Heart left ventricle (tissue), 16 donors: ENCODE measurements around the gene HS6ST1. TPM values are rescaled to one million over a fixed set of nuclear protein-coding genes. Genes with fewer than 3 reads are reported as not detected.
A peak's percentile ranks its signal among the peaks of the same experiment; 100 is the strongest.
"Not testable (repeated sequence)": the region's sequence is repeated elsewhere in the genome, so short reads cannot be mapped to it uniquely, and the experiment has no call there.

Experiments
- ATAC-seq, 4 donors: fragments of 200-7000 bp; cut with Tn5 transposase; one replicate each; pipeline ENCODE4 v1.9.1; 2020 to 2022; ENCODE audit warnings: moderate library complexity in 4 of 4, mild to moderate bottlenecking in 3 of 4, moderate number of reproducible peaks in 1 of 4
- DNase-seq, 5 donors: peaks; one replicate each; pipeline ENCODE4 v3.0.0-alpha.2; 2020
- H3K27ac ChIP-seq, 12 donors: fragments of 200-600 bp; sonication (generic) in 4 of 12; one replicate each; pipeline versions ENCODE4 v1.5.0 to v1.8.0; 2016 to 2022; ENCODE audit warnings: mild to moderate bottlenecking in 2 of 12
- H3K27me3 ChIP-seq, 9 donors: fragments of 200-600 bp; sonication (generic) in 2 of 9; one replicate each; pipeline versions ENCODE4 v1.5.1 to v1.8.0; 2016 to 2022; ENCODE audit warnings: mild to moderate bottlenecking in 3 of 9
- H3K36me3 ChIP-seq, 9 donors: fragments of 200-600 bp; sonication (generic) in 2 of 9; one replicate each; pipeline versions ENCODE4 v1.5.0 to v1.8.0; 2018 to 2022; ENCODE audit warnings: mild to moderate bottlenecking in 2 of 9
- H3K4me1 ChIP-seq, 12 donors: fragments of 200-600 bp; sonication (generic) in 4 of 12; one replicate each; pipeline versions ENCODE4 v1.5.0 to v1.8.0; 2016 to 2022; ENCODE audit warnings: mild to moderate bottlenecking in 3 of 12
- H3K4me3 ChIP-seq, 12 donors: fragments of 200-600 bp; sonication (generic) in 4 of 12; one replicate each; pipeline versions ENCODE4 v1.5.0 to v1.8.0; 2017 to 2022; ENCODE audit warnings: mild to moderate bottlenecking in 9 of 12, moderate library complexity in 4 of 12
- H3K9me3 ChIP-seq, 12 donors: fragments of 200-600 bp; sonication (generic) in 4 of 12; one replicate each; pipeline versions ENCODE4 v1.5.0 to v1.8.0; 2016 to 2022; ENCODE audit warnings: mild to moderate bottlenecking in 1 of 12
- CTCF ChIP-seq, 12 donors: fragments of 200-600 bp; sonication (generic) in 4 of 12; IDR thresholded peaks; one replicate each; pipeline versions ENCODE4 v1.5.0 to v1.8.0; 2018 to 2022; ENCODE audit warnings: antibody characterized with exemption in 12 of 12, mild to moderate bottlenecking in 5 of 12
- POLR2A ChIP-seq, 2 donors: fragments of 450-650 bp; IDR thresholded peaks; one replicate each; pipeline ENCODE4 v1.6.1; 2017; ENCODE audit warnings: antibody characterized with exemption in 2 of 2, mild to moderate bottlenecking in 2 of 2, moderate library complexity in 2 of 2
- WGBS, 4 donors: extraction: QIAGEN DNeasy Blood & Tissue Kit in 2 of 4; methylation state at CpG; one replicate each; pipeline versions ENCODE4 v1.1.5 to v1.1.7; 2013 to 2018; 5-methylcytosine and 5-hydroxymethylcytosine counted together
- intact Hi-C, 10 donors: fragments of 100-400 bp; cut with DNase I; formaldehyde crosslinking; loops; one replicate each; pipeline versions ENCODE4 v1.11.1 to v1.14.2; 2022
- polyA plus RNA-seq, 2 donors: library from polyadenylated mRNA; stranded (reverse); fragments of 200-250 nt; gene quantifications; one replicate each; pipeline ENCODE4 v1.2.3, GENCODE V29; 2013
- total RNA-seq, 9 donors: library from RNA; depleted of rRNA in 2 of 9; stranded (reverse); fragments of >200 nt in 2 of 9; fragmentation: NEBNext Ultra II Directional in 3 of 9; extraction: Animal tissue kit (Norgen Biotek cat#: 25700) in 3 of 9; gene quantifications; one replicate each; pipeline versions ENCODE4 v1.1.0 to v1.2.4, GENCODE V29; 2016 to 2023
- donor health status: ischemic (EF 13 %, LVEDD 7.1; RV severe dilation, severe dysfunction).
- donor health status: healthy with polysubstance abuse.
- donor health status: DM: no; HTN: yes; CAD: no.
- donor health status: DM: no; HTN: no; CAD: no.
- donor health status: ischemic (EF 25% LVEDD 6.9; RV normal size, moderate dysfunction).
- donor health status: ischemic (EF 25% LVEDD 5.7; RV mildly dilated, moderate dysfunction).
- donor health status: healthy.
- donor health status: DM: yes; HTN: yes; CAD: no.
- donor health status: ischemic (EF 35%, LVEDD 5.7; RV mildly dilated, moderate dysfunction).
- donor health status: nonischemic (EF 11% LVEDD 7.7; RV severe dilation, severe dysfunction).
- donor health status: DM: yes; HTN: yes; CAD: no.
- donor health status: PGD.
- donor health status: ischemic (EF 29% LVEDD 5.4; RV normal size, mild dysfunction).
- donor health status: nonischemic (EF 23%, LVEDD 6.1; RV moderate dilation, normal function).

Gene HS6ST1
- total and polyA plus RNA-seq, 11 donors: 15.6 to 87.3 (median 24.9) TPM

- H3K4me1 ChIP-seq: peaks cover 0 to 18% (median 0%) of the 10 kb centered on the region in 12 donors
- ATAC-seq: peak in 1 of 4 donors; percentile 42
Measured at GRCh38 chr2:128270672-128271596, 47.7 kb downstream of the HS6ST1 start.

GRCh38 chr2:128269990-128270671 lies 48.5 kb downstream of the HS6ST1 start:
- TF ChIP-seq POLR2A (IDR thresholded peaks at IDR 0.05) (no peak), CTCF (IDR thresholded peaks at IDR 0.05) (no peak)
- H3K27ac ChIP-seq: no peak overlapping the region
- intact Hi-C loops: no loop called here
- H3K4me1 ChIP-seq: peaks cover 0 to 18% (median 0%) of the 10 kb centered on the region in 12 donors
- H3K9me3 ChIP-seq: peaks cover 0 to 12% (median 0%) of the 10 kb centered on the region in 12 donors
- ATAC-seq (no peak), DNase-seq (peak in 1 of 5 donors; percentile 40)
- H3K27me3 ChIP-seq: no peaks in the 10 kb centered on the region
- H3K4me3 ChIP-seq: no peak overlapping the region
- H3K36me3 ChIP-seq: peaks cover 0 to 15% (median 2%) of the 10 kb centered on the region in 9 donors
- whole genome bisulfite sequencing, 4 donors: 90 to 94% (median 90%) methylated on average over 10 to 16 of the region's 16 CpGs

More at GRCh38 chr2:128270672-128271596, 47.7 kb downstream of the HS6ST1 start:
- no peak overlapping the region for H3K4me3 ChIP-seq
- TF ChIP-seq CTCF (IDR thresholded peaks at IDR 0.05): no peak
- TF ChIP-seq POLR2A (IDR thresholded peaks at IDR 0.05): no peak
- no peaks in the 10 kb centered on the region for H3K27me3 ChIP-seq
- peak in 1 of 5 donors; percentile 15 for DNase-seq
- peaks cover 0 to 22% (median 7%) of the 10 kb centered on the region in 9 donors for H3K36me3 ChIP-seq
- H3K9me3 ChIP-seq: peaks cover 0 to 17% (median 0%) of the 10 kb centered on the region in 12 donors
- intact Hi-C loops: no loop called here
- 93 to 96% (median 94%) methylated on average over 10 to 18 of the region's 18 CpGs for WGBS, 4 donors
- no peak overlapping the region for H3K27ac ChIP-seq

GRCh38 chr2:128269063-128269989 lies 49.3 kb downstream of the HS6ST1 start:
- peaks cover 0 to 7% (median 0%) of the 10 kb centered on the region in 9 donors for H3K36me3 ChIP-seq
- ATAC-seq (no peak), DNase-seq (peak in 2 of 5 donors; percentile 26 to 55)
- H3K27ac ChIP-seq: no peak overlapping the region
- intact Hi-C loops: no loop called here
- no peaks in the 10 kb centered on the region for H3K27me3 ChIP-seq
- peaks cover 0 to 18% (median 0%) of the 10 kb centered on the region in 12 donors for H3K4me1 ChIP-seq
- H3K4me3 ChIP-seq: no peak overlapping the region
- TF ChIP-seq POLR2A (IDR thresholded peaks at IDR 0.05) (no peak), CTCF (IDR thresholded peaks at IDR 0.05) (no peak)
- WGBS, 4 donors: 85 to 95% (median 89%) methylated on average over 19 to 27 of the region's 27 CpGs
- peaks cover 0 to 4% (median 0%) of the 10 kb centered on the region in 12 donors for H3K9me3 ChIP-seq

GRCh38 chr2:128268611-128269010 lies 50.1 kb downstream of the HS6ST1 start:
- ATAC-seq, H3K36me3 ChIP-seq, H3K27ac ChIP-seq, DNase-seq, H3K9me3 ChIP-seq, H3K27me3 ChIP-seq, H3K4me3 ChIP-seq, intact Hi-C loops: not testable (repeated sequence)
- 94 to 96% (median 95%) methylated on average over 12 to 20 of the region's 23 CpGs for WGBS, 4 donors
- peaks cover 0 to 18% (median 0%) of the 10 kb centered on the region in 12 donors for H3K4me1 ChIP-seq

- intact Hi-C loops, DNase-seq, H3K9me3 ChIP-seq, H3K36me3 ChIP-seq, H3K27ac ChIP-seq, H3K4me3 ChIP-seq, H3K27me3 ChIP-seq, ATAC-seq: not testable (repeated sequence)
- peaks cover 0 to 18% (median 0%) of the 10 kb centered on the region in 12 donors for H3K4me1 ChIP-seq
- 96 to 97% (median 96%) methylated on average over 29 to 37 of the region's 38 CpGs for WGBS, 4 donors
Measured at GRCh38 chr2:128268145-128268544, 50.5 kb downstream of the HS6ST1 start.

GRCh38 chr2:128267649-128268048 lies 51.0 kb downstream of the HS6ST1 start:
- 88 to 96% (median 94%) methylated on average over 11 of the region's 11 CpGs for WGBS, 4 donors
- H3K9me3 ChIP-seq, H3K36me3 ChIP-seq, ATAC-seq, H3K27me3 ChIP-seq, DNase-seq, H3K4me3 ChIP-seq, intact Hi-C loops, H3K27ac ChIP-seq: not testable (repeated sequence)
- H3K4me1 ChIP-seq: peaks cover 0 to 18% (median 0%) of the 10 kb centered on the region in 12 donors
